Lower leg skin (tissue), 3 donors: ENCODE data around the gene IFT57.

ENCODE experiments used
- POLR2A ChIP-seq, 2 donors: fragments of 450-650 bp; IDR thresholded peaks; one replicate each; pipeline ENCODE4 v1.6.1; 2016 to 2017; ENCODE audit warnings: antibody characterized with exemption in 2 of 2, mild to moderate bottlenecking in 1 of 2, moderate library complexity in 1 of 2
- TF ChIP-seq, protein P1 (sequence below), 3 donors: fragments of 450-650 bp; IDR thresholded peaks; one replicate each; pipeline ENCODE4 v1.5.1; 2016; ENCODE audit warnings: antibody characterized with exemption in 3 of 3, mild to moderate bottlenecking in 3 of 3, moderate library complexity in 2 of 3

DNA sequence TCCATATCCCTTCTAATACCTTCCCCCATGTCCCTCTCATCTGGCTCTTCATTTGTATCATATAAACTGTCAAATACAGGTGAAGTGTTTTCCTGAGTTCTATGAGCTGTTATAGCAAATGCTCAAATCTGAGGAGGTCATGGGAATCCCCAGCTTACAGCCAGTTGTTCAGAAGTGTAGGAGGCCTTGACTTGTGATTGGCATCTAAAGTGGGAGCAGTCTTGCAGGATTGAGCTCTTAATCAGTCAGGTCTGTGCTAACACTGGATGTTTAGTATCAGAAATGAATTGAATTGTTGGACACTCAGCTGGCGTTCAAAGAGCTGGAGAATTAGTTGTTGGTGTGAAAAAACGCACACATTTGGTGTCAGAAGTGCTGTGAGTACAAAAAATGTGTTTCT is 65.0 kb downstream of the IFT57 start:
- TF ChIP-seq POLR2A (IDR thresholded peaks at IDR 0.05): no peak
- TF ChIP-seq, protein P1, sequence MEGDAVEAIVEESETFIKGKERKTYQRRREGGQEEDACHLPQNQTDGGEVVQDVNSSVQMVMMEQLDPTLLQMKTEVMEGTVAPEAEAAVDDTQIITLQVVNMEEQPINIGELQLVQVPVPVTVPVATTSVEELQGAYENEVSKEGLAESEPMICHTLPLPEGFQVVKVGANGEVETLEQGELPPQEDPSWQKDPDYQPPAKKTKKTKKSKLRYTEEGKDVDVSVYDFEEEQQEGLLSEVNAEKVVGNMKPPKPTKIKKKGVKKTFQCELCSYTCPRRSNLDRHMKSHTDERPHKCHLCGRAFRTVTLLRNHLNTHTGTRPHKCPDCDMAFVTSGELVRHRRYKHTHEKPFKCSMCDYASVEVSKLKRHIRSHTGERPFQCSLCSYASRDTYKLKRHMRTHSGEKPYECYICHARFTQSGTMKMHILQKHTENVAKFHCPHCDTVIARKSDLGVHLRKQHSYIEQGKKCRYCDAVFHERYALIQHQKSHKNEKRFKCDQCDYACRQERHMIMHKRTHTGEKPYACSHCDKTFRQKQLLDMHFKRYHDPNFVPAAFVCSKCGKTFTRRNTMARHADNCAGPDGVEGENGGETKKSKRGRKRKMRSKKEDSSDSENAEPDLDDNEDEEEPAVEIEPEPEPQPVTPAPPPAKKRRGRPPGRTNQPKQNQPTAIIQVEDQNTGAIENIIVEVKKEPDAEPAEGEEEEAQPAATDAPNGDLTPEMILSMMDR (IDR thresholded peaks at IDR 0.05): no peak
